SK-N-SH (cell line): ENCODE results near the gene GMPPA. TPM values are rescaled to one million over a fixed set of nuclear protein-coding genes. Genes with fewer than 3 reads are reported as not detected.

ENCODE experiments used
- CTCF ChIA-PET: fragments of 300-600, 350-600 bp; formaldehyde crosslinking; extraction: SDS; loops from one replicate; lab custom pipeline; 2021; lab: Yijun Ruan, JAX
- POLR2A ChIA-PET: fragments of 350-600 bp; sonication (Branson Sonifier 250); formaldehyde crosslinking; extraction: SDS; loops from one replicate; lab custom pipeline; 2020; ENCODE audit warnings: antibody characterized with exemption, inconsistent platforms; lab: Yijun Ruan, JAX
- DNase-seq: peaks from one replicate; pipeline ENCODE4 v3.0.0; 2012
- H2AFZ ChIP-seq: fragments of 200-600 bp; sonication (generic); 2 replicates; pipeline ENCODE4 v1.8.1; 2016; ENCODE audit warnings: antibody characterized with exemption, mild to moderate bottlenecking, low read depth
- H3F3A ChIP-seq: fragments of 200-600 bp; sonication (generic); replicated peaks from 2 replicates; pipeline ENCODE3; 2016; ENCODE audit warnings: antibody characterized with exemption, mild to moderate bottlenecking; ENCODE audit not compliant: insufficient read depth
- H3K27ac ChIP-seq, 2 experiments: fragments of 200-500 bp in 1 of 2; fragments of 200-600 bp in 1 of 2; sonication (Bioruptor generic) in 1 of 2; sonication (generic), shearing (Covaris generic) in 1 of 2; 2 replicates each; pipeline versions ENCODE4 v1.5.1 to v1.6.1; 2014 to 2016; ENCODE audit warnings: low read depth in 2 of 2, inconsistent platforms in 1 of 2, low read length in 1 of 2, mild to moderate bottlenecking in 1 of 2, mixed read lengths in 1 of 2
- H3K27me3 ChIP-seq: fragments of 200-600 bp; sonication (generic), shearing (Covaris generic); 2 replicates; pipeline ENCODE4 v1.6.1; 2016; ENCODE audit warnings: mixed run types; ENCODE audit not compliant: insufficient read depth
- H3K36me3 ChIP-seq, 2 experiments: fragments of 200-500 bp in 1 of 2; fragments of 200-600 bp in 1 of 2; sonication (Bioruptor generic) in 1 of 2; sonication (generic) in 1 of 2; replicated peaks in 1 of 2; 2 replicates each; pipeline versions ENCODE3 to v1.5.1; 2014 to 2016; ENCODE audit warnings: low read length in 1 of 2, mild to moderate bottlenecking in 1 of 2; ENCODE audit not compliant: insufficient read depth in 2 of 2, control insufficient read depth in 1 of 2
- H3K4me1 ChIP-seq, 2 experiments: fragments of 200-500 bp in 1 of 2; fragments of 200-600 bp in 1 of 2; sonication (Bioruptor generic) in 1 of 2; sonication (generic), shearing (Covaris generic) in 1 of 2; 2 replicates each; pipeline versions ENCODE4 v1.5.1 to v1.6.1; 2014 to 2016; ENCODE audit warnings: low read depth in 1 of 2, low read length in 1 of 2, mixed run types in 1 of 2; ENCODE audit not compliant: insufficient read depth in 2 of 2, control insufficient read depth in 1 of 2
- H3K4me2 ChIP-seq: fragments of 200-600 bp; sonication (generic), shearing (Covaris generic); 2 replicates; pipeline ENCODE4 v1.6.1; 2017; ENCODE audit warnings: mixed run types
- H3K4me3 ChIP-seq, 2 experiments: fragments of 200-500 bp in 1 of 2; fragments of 200-600 bp in 1 of 2; sonication (Bioruptor generic) in 1 of 2; sonication (generic), shearing (Covaris generic) in 1 of 2; 2 replicates each; pipeline versions ENCODE4 v1.5.1 to v1.8.1; 2014 to 2016; ENCODE audit warnings: low read depth in 2 of 2, inconsistent platforms in 1 of 2, low read length in 1 of 2, mild to moderate bottlenecking in 1 of 2, mixed read lengths in 1 of 2, moderate library complexity in 1 of 2
- H3K79me2 ChIP-seq: fragments of 200-600 bp; sonication (generic); 2 replicates; pipeline ENCODE4 v1.8.1; 2017; ENCODE audit warnings: mild to moderate bottlenecking; ENCODE audit not compliant: insufficient read depth
- H3K9ac ChIP-seq: fragments of 200-600 bp; sonication (generic); 2 replicates; pipeline ENCODE4 v1.6.1; 2017; ENCODE audit warnings: mixed run types
- H3K9me2 ChIP-seq: fragments of 200-600 bp; sonication (generic); 2 replicates; pipeline ENCODE4 v1.6.1; 2017; ENCODE audit warnings: mixed run types
- H3K9me3 ChIP-seq: fragments of 200-600 bp; sonication (generic); 2 replicates; pipeline ENCODE4 v1.6.1; 2017; ENCODE audit warnings: mixed run types, mild to moderate bottlenecking, moderate library complexity
- H4K20me1 ChIP-seq: fragments of 200-600 bp; sonication (generic); 2 replicates; pipeline ENCODE4 v1.6.1; 2017; ENCODE audit warnings: mild to moderate bottlenecking, mixed run types; ENCODE audit not compliant: insufficient read depth
- EZH2phosphoT487 ChIP-seq: fragments of 200-600 bp; sonication (generic); IDR thresholded peaks from 2 replicates; pipeline ENCODE4 v1.6.1; 2017; ENCODE audit warnings: low read depth, mixed run types, mild to moderate bottlenecking, antibody characterized with exemption, moderate library complexity, borderline replicate concordance
- JUND ChIP-seq: IDR thresholded peaks from 2 replicates; pipeline ENCODE4 v1.4.0; 2012
- NFIC ChIP-seq: IDR thresholded peaks from 2 replicates; pipeline ENCODE4 v1.4.0; 2012; ENCODE audit warnings: borderline replicate concordance
- POLR2AphosphoS5 ChIP-seq: IDR thresholded peaks from 2 replicates; pipeline ENCODE4 v1.6.1; 2012; ENCODE audit warnings: low read depth, low read length
- RCOR1 ChIP-seq: fragments of 150-350 bp; IDR thresholded peaks from 2 replicates; pipeline ENCODE4 v1.6.1; 2017; ENCODE audit warnings: antibody characterized with exemption, low read length
- RXRA ChIP-seq: IDR thresholded peaks from 2 replicates; pipeline ENCODE4 v1.4.0; 2012; ENCODE audit warnings: low read depth, mild to moderate bottlenecking, borderline replicate concordance
- SMC3 ChIP-seq: IDR thresholded peaks from 2 replicates; pipeline ENCODE4 v1.6.1; 2012; ENCODE audit warnings: low read depth, low read length, improper control_type of control experiment
- TCF12 ChIP-seq: IDR thresholded peaks from 2 replicates; pipeline ENCODE4 v1.4.0; 2012
- TEAD4 ChIP-seq: IDR thresholded peaks from 2 replicates; pipeline ENCODE4 v1.4.0; 2012; ENCODE audit warnings: mild to moderate bottlenecking, borderline replicate concordance; ENCODE audit not compliant: insufficient read depth
- ZBTB33 ChIP-seq: IDR thresholded peaks from 2 replicates; pipeline ENCODE4 v1.4.0; 2012; ENCODE audit warnings: low read depth, borderline replicate concordance
- WGBS: methylation state at CpG from one replicate; pipeline ENCODE4 v1.1.6; 2017; ENCODE audit warnings: low lambda C conversion rate; 5-methylcytosine and 5-hydroxymethylcytosine counted together
- polyA plus RNA-seq, 3 experiments: library from polyadenylated mRNA; depleted of rRNA; stranded (reverse); fragments of >200 nt; gene quantifications; 2 replicates each; pipeline ENCODE4 v1.2.3, GENCODE V29; 2012

Gene GMPPA
- polyA plus RNA-seq, 1 of the 3 experiments (the other 2 are of a cell fraction): 61.3 TPM

- CTCF ChIA-PET: interaction anchor here (1.8 to 3.0 kb wide), 2 partner anchors 13 to 72 kb away, joined by 6 to 23 read pairs; no protein-coding TSS in a partner anchor
- TF ChIP-seq JUND: no peak
- TF ChIP-seq EZH2phosphoT487: no peak
- TF ChIP-seq NFIC: no peak
- peaks cover 2% of the 10 kb centered on the region; the same call in 1 of the 2 replicates for H4K20me1 ChIP-seq
These were observed 48.9 kb downstream of the GMPPA start for GRCh38 chr2:219547621-219548020.

GRCh38 chr2:219548990-219549389 lies 50.3 kb downstream of the GMPPA start:
- H3K9me3 ChIP-seq: no peaks in the 10 kb centered on the region
- H3K27me3 ChIP-seq: no peaks in the 10 kb centered on the region
- H3F3A ChIP-seq: no peaks in the 10 kb centered on the region
- H3K4me2 ChIP-seq: no peak overlapping the region
- no peak for TF ChIP-seq RXRA
- no peak for TF ChIP-seq ZBTB33
- TF ChIP-seq JUND: no peak
- no peak for TF ChIP-seq TEAD4
- no peak for TF ChIP-seq TCF12
- TF ChIP-seq SMC3: no peak
- no peak for TF ChIP-seq POLR2AphosphoS5
- no peak for TF ChIP-seq RCOR1
- no peaks in the 10 kb centered on the region for H4K20me1 ChIP-seq
- peaks cover 0 to 2% of the 10 kb centered on the region in 2 experiments for H3K36me3 ChIP-seq
- 94% methylated on average over 18 of the region's 18 CpGs for WGBS
- H3K79me2 ChIP-seq: no peaks in the 10 kb centered on the region
- peaks cover 0 to 39% of the 10 kb centered on the region in 2 experiments; a peak in 1 of 4 replicates for H3K4me1 ChIP-seq
- ChIA-PET CTCF (interaction anchor here (0.7 to 3.0 kb wide), 8 partner anchors 11 to 373 kb away, joined by 3 to 23 read pairs (median 4); no protein-coding TSS in a partner anchor), POLR2A (interaction anchor here (0.8 kb wide), 1 partner anchor 11 kb away, joined by 3 read pairs; no protein-coding TSS in a partner anchor)
- H3K9me2 ChIP-seq: no peaks in the 10 kb centered on the region
- no peak for DNase-seq
- H2AFZ ChIP-seq: no peak overlapping the region
- H3K27ac ChIP-seq: no peak overlapping the region
- H3K4me3 ChIP-seq: no peak overlapping the region
- no peak overlapping the region for H3K9ac ChIP-seq

More at GRCh38 chr2:219547621-219548020, 48.9 kb downstream of the GMPPA start:
- 97% methylated on average over 6 of the region's 26 CpGs for WGBS
- Histone ChIP-seq H2AFZ (no peak overlapping the region), H3K4me3 (no peak overlapping the region), H3K9me3 (no peaks in the 10 kb centered on the region), H3K27ac (no peak overlapping the region), H3K9me2 (no peaks in the 10 kb centered on the region), H3K27me3 (no peaks in the 10 kb centered on the region), H3K4me2 (no peak overlapping the region), H3K4me1 (peaks cover 0 to 29% of the 10 kb centered on the region in 2 experiments; a peak in 1 of 4 replicates), H3F3A (peaks cover 3% of the 10 kb centered on the region), H3K9ac (no peak overlapping the region), H3K79me2 (0 out of 2 replicates have a peak, but pooled peaks cover 6% of the 10 kb centered on the region), H3K36me3 (peaks cover 0 to 2% of the 10 kb centered on the region in 2 experiments)
- POLR2A ChIA-PET: no interaction called here
- DNase-seq: no peak
